Colon (tissue), 2 donors: ENCODE measurements around the gene OR5F1.

ENCODE experiments used
- FAIRE-seq: peaks from 2 replicates; lab custom pipeline; 2012; peaks lifted over from hg19 to GRCh38; lab: Jason Lieb, UNC
- donor health status: control.
- donor health status: control.

OR5F1 gene

GRCh38 chr11:55994525-55994924 is at the start of gene OR5F1:
Gene OR5F1 (minus strand): TSS chr11:55994625. CDS start chr11:55994625, 0 bp downstream.
- no peak for FAIRE-seq

- FAIRE-seq, result no peak
Observed at GRCh38 chr11:56027354-56027753, 32.9 kb upstream of the OR5F1 start, which contains the start of gene OR5AS1. Gene OR5AS1 (plus strand): TSS chr11:56027654. CDS start chr11:56030419, 2,765 bp downstream.

- FAIRE-seq, result no peak
Observed at GRCh38 chr11:56013805-56014204, 19.4 kb upstream of the OR5F1 start.

GRCh38 chr11:56010716-56011115 is 16.3 kb upstream of the OR5F1 start:
- no peak for FAIRE-seq

- FAIRE-seq, result no peak
Observed at GRCh38 chr11:55970935-55971334, 23.5 kb downstream of the OR5F1 start.

- no peak for FAIRE-seq
Observed at GRCh38 chr11:55969845-55970244, 24.6 kb downstream of the OR5F1 start, which contains the start of gene OR10AG1. Gene OR10AG1 (minus strand): TSS chr11:55969945. CDS start chr11:55969907, 38 bp downstream.

GRCh38 chr11:55967914-55968313 is 26.5 kb downstream of the OR5F1 start:
- no peak for FAIRE-seq

GRCh38 chr11:55966391-55966790 is 28.0 kb downstream of the OR5F1 start:
- FAIRE-seq, result no peak

- no peak for FAIRE-seq
Observed at GRCh38 chr11:55956521-55956920, 37.9 kb downstream of the OR5F1 start.

GRCh38 chr11:55949330-55949729 is 45.1 kb downstream of the OR5F1 start:
- no peak for FAIRE-seq
